ENCODE data around the gene TIMP3.

Gene TIMP3

DNA sequence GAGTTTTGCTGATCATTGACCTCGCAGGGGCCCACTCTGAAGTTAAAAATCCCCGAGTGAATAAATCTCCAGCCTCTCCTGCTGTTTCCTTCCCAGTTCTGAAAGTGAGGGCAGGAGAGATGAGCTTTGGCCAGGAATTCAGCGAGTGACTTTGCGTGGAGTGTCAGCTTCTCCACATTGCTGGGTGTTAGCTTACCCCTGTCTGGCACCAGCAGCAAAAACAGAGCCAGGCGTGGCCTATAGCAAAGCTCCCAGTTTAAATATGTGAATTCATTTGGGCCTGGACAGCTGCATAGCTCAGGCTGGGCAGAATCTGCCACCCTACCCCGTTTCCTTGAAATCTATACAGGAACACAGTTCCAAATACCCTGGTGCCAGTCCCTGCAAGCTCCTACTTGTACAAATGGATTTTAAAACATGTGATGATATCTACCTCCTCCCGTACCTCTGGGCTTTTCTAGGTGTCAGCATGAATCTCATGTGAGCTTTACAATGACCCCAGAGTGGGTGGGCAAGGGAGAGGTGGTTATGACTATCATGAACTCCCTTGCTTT is 25.6 kb downstream of the TIMP3 start:
- no peak for FAIRE-seq
- DNase-seq (ENCODE audit: insufficient read length, low spot score): no peak

GRCh38 chr22:32828150-32828549 is 26.6 kb downstream of the TIMP3 start:
- FAIRE-seq: no peak
- no peak for DNase-seq (ENCODE audit: insufficient read length, low spot score)

- FAIRE-seq (no peak), DNase-seq (ENCODE audit: insufficient read length, low spot score) (no peak)
These were observed 27.1 kb downstream of the TIMP3 start for GRCh38 chr22:32828561-32828960.

DNA sequence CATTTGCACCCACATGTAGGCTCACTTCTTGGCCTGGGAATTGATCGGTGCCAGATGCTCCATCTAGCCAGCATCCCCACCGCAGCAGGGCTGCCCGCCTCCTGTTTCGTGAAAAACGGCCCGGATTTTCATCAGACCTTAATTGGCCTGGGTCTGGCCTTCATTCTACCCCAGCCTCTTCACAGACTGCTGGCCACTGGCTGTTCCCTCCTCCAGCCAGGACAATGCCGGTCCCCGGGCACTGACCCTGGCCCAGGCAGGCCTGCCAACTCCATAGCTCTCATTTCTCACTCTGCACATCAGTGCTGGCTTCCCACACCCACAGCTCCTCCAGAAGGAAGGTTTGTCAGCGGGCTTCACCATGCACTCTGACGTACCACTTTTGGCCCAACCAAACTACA is 27.9 kb downstream of the TIMP3 start:
- no peak for DNase-seq (ENCODE audit: insufficient read length, low spot score)
- FAIRE-seq: no peak

DNA sequence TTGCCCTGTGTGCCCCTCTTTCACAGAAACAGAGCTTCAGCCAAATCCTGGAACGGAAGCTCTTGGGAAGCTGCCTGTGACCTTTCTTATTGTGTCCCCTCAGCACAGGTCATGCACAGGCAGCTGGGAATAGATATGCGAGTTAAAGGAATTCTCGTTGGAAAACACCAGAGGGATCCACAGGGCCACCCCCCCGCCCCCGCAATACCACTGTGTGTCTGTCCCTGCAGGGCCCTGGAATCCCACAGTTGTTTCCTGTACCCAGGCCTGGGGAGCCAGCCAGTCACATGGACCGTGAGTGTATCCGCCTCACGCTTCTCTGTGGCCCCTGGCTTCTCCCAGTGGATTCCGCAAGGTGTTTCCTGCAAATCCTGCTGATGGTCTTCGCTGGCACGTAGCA is 29.0 kb downstream of the TIMP3 start:
- DNase-seq (ENCODE audit: insufficient read length, low spot score) (no peak), FAIRE-seq (no peak)

- no peak for FAIRE-seq
- DNase-seq (ENCODE audit: insufficient read length, low spot score): no peak
These were observed 29.5 kb downstream of the TIMP3 start for GRCh38 chr22:32830957-32831356.

DNA sequence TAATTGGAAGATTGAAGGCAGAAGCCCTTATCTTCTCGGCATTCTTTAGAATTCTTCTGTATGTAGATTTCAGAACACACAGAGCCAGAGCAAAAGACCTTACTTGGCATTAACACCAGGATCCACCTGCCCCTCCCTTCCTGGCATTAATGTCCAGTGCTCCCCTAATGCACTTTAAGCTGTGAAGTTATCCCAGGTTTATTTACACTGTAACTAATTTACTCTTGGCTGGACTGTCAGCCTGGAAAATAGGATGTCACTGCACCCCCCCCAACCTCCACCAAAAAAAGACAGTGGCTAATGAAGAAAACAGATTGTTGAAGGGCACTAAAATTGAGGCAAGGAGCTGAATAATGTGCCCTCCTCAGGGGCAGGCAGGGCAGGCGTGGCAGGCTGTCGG is 30.1 kb downstream of the TIMP3 start:
- FAIRE-seq: no peak
- DNase-seq (ENCODE audit: insufficient read length, low spot score): no peak

DNA sequence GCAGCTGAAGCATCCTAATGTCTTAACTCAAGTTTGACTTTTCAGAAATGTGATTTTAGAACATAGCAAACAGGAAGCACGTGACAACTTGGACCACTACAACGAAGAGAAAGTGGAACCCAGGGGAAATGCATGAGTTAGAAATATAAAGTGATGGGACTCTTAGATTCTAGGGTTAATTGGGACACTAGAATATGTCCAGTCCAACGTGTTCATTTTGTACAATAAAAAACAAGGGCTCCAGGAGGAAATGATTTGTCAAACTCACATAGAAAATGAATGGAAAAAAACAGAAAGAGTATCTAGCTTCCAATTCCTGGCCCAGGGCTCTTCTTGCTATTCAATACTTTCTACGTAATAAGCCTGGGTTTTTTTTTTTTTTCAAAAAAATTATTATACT is 30.7 kb downstream of the TIMP3 start:
- FAIRE-seq (no peak), DNase-seq (ENCODE audit: insufficient read length, low spot score) (no peak)

- no peak for FAIRE-seq
- DNase-seq (ENCODE audit: insufficient read length, low spot score): no peak
These were observed 35.0 kb downstream of the TIMP3 start for GRCh38 chr22:32836280-32837123.

GRCh38 chr22:32837142-32837541 is 35.6 kb downstream of the TIMP3 start:
- DNase-seq (ENCODE audit: insufficient read length, low spot score) (no peak), FAIRE-seq (no peak)

DNA sequence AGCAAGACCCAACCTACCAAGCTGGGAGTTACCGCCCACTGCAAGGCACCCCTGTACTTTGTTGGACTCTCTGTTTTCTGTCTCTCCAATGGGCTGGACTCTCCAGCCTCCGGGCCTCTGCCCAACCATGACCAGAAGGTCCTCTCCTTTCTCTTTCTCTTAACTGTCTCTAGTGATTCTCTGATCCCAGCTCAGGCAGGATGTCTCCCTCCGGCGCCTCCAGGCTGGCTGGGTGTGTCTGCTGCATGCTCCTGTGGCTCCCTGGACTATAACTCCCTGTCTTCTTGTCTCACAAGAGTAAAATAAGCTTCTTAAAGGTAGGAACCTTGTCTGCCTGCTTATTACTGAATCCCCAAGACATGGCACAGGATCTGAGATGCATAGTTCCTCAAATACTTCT is 36.3 kb downstream of the TIMP3 start:
- FAIRE-seq: no peak
- DNase-seq (ENCODE audit: insufficient read length, low spot score): no peak

- no peak for DNase-seq (ENCODE audit: insufficient read length, low spot score)
These were observed 38.5 kb downstream of the TIMP3 start for GRCh38 chr22:32839831-32840584.

DNA sequence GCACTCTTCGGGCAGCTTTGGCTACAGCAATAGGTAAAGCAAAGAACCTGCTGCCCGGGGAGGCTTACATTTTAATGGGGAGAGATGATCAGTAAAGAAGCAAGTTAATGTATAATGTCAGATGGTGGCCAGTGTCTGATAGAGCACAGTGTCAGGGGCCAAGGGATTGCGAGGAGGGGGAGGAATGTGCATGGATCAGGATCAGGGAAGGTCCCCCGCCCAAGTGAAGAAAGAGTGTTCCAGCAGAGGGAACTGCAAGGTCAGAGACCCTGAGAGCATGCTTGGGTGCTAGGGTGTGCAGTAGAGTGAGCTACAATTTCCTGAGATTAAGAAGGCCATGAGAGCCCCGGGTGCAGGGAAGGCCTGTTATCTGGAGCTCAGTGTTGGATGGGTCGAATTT is 39.7 kb downstream of the TIMP3 start:
- no peak for FAIRE-seq
- no peak for DNase-seq (ENCODE audit: insufficient read length, low spot score)

More at GRCh38 chr22:32839831-32840584, 38.5 kb downstream of the TIMP3 start:
- FAIRE-seq: no peak

GRCh38 chr22:32842486-32842885 is 41.0 kb downstream of the TIMP3 start:
- FAIRE-seq (no peak), DNase-seq (ENCODE audit: insufficient read length, low spot score) (no peak)

DNA sequence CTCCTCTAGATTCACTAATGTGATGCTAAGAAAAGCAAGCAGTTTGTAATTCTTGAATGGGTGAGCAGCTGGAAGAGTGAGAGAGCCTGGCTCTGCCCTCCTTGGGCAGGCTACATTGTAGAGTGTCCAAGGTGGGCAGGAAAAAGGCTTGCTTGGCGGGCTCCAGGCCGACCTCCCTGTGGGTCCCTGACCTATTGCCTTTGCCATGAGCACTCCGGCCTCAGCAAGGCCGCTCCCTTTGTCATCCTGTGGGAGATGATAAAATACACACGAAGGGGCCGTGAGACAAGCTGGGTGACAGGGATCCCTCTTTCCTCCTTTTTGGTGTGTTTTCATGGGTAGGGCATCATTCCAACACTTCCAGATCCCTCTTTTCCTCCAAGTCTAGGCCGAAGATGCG is 41.8 kb downstream of the TIMP3 start:
- FAIRE-seq (no peak), DNase-seq (ENCODE audit: insufficient read length, low spot score) (no peak)

DNA sequence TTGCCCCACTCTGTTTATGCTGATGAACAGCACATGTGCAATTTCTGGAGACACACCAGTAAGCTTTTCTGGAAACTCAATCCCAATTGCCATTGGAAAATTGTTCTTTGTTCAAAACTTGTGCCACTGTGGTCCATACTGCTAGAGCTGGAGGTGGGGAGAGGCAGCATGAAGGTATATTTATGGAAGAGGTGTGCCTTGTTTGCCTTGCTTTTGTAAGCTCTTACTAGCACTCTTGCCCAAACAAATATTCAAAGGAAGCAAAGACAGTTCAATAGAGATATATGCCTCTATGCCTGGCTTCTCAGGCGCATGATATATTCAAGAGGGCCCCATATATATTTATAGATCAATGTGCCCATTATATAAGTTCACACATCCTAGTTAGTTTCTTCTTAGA is 42.7 kb downstream of the TIMP3 start:
- DNase-seq (ENCODE audit: insufficient read length, low spot score): no peak
- no peak for FAIRE-seq

GRCh38 chr22:32846780-32847491 is 45.4 kb downstream of the TIMP3 start:
- FAIRE-seq (no peak), DNase-seq (ENCODE audit: insufficient read length, low spot score) (no peak)

DNA sequence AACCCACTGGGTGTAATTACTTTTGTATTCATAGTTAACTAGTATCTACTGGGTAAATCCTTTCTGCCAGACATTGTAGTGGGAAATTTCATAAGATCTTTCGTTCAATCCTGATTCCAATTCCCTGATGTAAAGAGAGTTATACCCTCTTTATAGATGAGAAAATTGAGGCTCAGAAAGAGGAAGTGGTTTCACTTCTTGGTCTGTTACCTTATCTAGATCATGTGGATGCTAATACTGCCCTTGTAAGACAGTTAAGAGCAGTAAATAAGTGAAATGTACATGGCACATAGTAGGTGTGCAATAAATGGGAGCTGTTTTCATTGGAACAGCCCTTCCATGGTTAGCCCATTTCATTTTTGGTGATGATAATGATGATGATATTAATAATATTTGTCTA is 46.7 kb downstream of the TIMP3 start:
- FAIRE-seq: no peak
- no peak for DNase-seq (ENCODE audit: insufficient read length, low spot score)

DNA sequence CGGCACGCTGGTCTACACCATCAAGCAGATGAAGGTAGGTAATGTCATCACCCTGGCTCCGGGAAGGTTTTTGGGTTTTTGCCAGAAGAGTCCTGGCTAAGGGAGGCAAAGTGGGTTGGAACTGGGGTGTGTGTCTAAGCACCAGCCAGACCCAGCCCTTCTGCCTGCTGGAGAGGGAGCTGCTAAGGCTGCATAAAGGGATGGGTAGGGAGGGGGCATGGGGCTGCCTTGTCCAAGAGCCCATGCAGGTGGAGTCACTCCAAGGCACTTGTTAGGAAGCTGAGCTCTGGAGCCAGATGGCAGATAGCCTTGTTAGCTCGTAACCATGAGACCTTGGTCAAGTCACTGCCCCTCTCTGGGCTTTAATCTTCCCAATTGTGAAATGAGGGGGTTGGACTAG is 48.0 kb downstream of the TIMP3 start:
- no peak for DNase-seq (ENCODE audit: insufficient read length, low spot score)
- FAIRE-seq: no peak

- FAIRE-seq: no peak
- no peak for DNase-seq (ENCODE audit: insufficient read length, low spot score)
These were observed 48.7 kb downstream of the TIMP3 start for GRCh38 chr22:32850157-32850556.

Measured in GM19239 (cell line).